K562 (cell line): Measurements from ENCODE around the gene ACBD6.

Experiments used
- BDP1 ChIP-seq: IDR thresholded peaks from 3 replicates; pipeline ENCODE4 v1.6.1; 2011; ENCODE audit not compliant: insufficient read length, insufficient read depth
- CTCF ChIP-seq, 3 experiments: IDR thresholded peaks in 2 of 3; conservative IDR thresholded peaks in 1 of 3; 2 replicates each; pipeline ENCODE4 v1.5.1; 2011 to 2012; ENCODE audit warnings: low read length in 3 of 3, mild to moderate bottlenecking in 3 of 3, control low read depth in 2 of 3, improper control_type of control experiment in 1 of 3, inconsistent platforms in 1 of 3, low read depth in 1 of 3, mixed read lengths in 1 of 3, moderate library complexity in 1 of 3; ENCODE audit not compliant: insufficient read depth in 2 of 3
- FOXA1 ChIP-seq: fragments of 450-650 bp; IDR thresholded peaks from 2 replicates; pipeline ENCODE4 v1.6.1; 2016; ENCODE audit warnings: mild to moderate bottlenecking, borderline replicate concordance
- FOXJ2 ChIP-seq: fragments of 200-800 bp; sonication (Bioruptor generic); IDR thresholded peaks from 2 replicates; pipeline ENCODE4 v1.6.1; 2016; ENCODE audit warnings: missing genetic modification characterization, missing compliant biosample characterization
- JUN ChIP-seq, 2 experiments: sonication (generic) in 1 of 2; formaldehyde crosslinking in 1 of 2; IDR thresholded peaks; 2 replicates each; pipeline versions ENCODE4 v1.6.1 to v1.8.0; 2012 to 2022; ENCODE audit warnings: borderline replicate concordance in 2 of 2, mild to moderate bottlenecking in 2 of 2, improper control_type of control experiment in 1 of 2, low read depth in 1 of 2, low read length in 1 of 2, missing genetic modification reagents in 1 of 2
- MCM2 ChIP-seq: fragments of 450-650 bp; IDR thresholded peaks from 2 replicates; pipeline ENCODE4 v1.6.1; 2017; ENCODE audit warnings: low read depth, mild to moderate bottlenecking
- RBBP5 ChIP-seq: fragments of 200-600 bp; sonication (generic); IDR thresholded peaks from 2 replicates; pipeline ENCODE4 v1.6.1; 2012; ENCODE audit warnings: borderline replicate concordance, mild to moderate bottlenecking, low read length, control low read depth, inconsistent platforms; ENCODE audit not compliant: insufficient read depth, poor library complexity, severe bottlenecking
- SAFB2 ChIP-seq: fragments of 200-400 bp; formaldehyde crosslinking; IDR thresholded peaks from 2 replicates; pipeline ENCODE4 v1.6.1; 2018; ENCODE audit warnings: borderline replicate concordance, low read length, low read depth, moderate library complexity; ENCODE audit not compliant: severe bottlenecking
- SIN3B ChIP-seq: fragments of 450-650 bp; IDR thresholded peaks from 2 replicates; pipeline ENCODE4 v1.6.1; 2017; ENCODE audit warnings: low read depth, mild to moderate bottlenecking, moderate library complexity
- ZFP91 ChIP-seq: sonication (generic); formaldehyde crosslinking; IDR thresholded peaks from 2 replicates; pipeline ENCODE4 v1.8.0; 2022; ENCODE audit warnings: mild to moderate bottlenecking, missing genetic modification reagents

GRCh38 chr1:180250883-180251509, 251.4 kb downstream of the ACBD6 start:
- TF ChIP-seq RBBP5 (no peak), FOXA1 (no peak), BDP1 (no peak), CTCF (IDR thresholded peaks at IDR 0.05 in 2 of 3, conservative IDR thresholded peaks at IDR 0.05 in 1 of 3; ENCODE audit: insufficient read depth in 2 of 3, low read depth in 1 of 3, low read length in 3 of 3) (no peak), SAFB2 (no peak), MCM2 (no peak), FOXJ2 (tag) (no peak), SIN3B (no peak), ZFP91 (CRISPR knock-in tag) (no peak), JUN (IDR thresholded peaks at IDR 0.05; ENCODE audit: borderline replicate concordance, low read depth, low read length) (no peak), JUN (CRISPR knock-in tag; IDR thresholded peaks at IDR 0.05; ENCODE audit: borderline replicate concordance) (no peak)
